Lung (tissue), 12 donors: ENCODE results near the gene BANF2. TPM values are rescaled to one million over a fixed set of nuclear protein-coding genes. Genes with fewer than 3 reads are reported as not detected.

Experiments used
- ATAC-seq: fragments of 200-7000 bp; cut with Tn5 transposase; one replicate; pipeline ENCODE4 v1.9.1; 2020; ENCODE audit warnings: moderate number of reproducible peaks; ENCODE audit not compliant: insufficient read depth, low FRiP score
- DNase-seq, 3 donors: peaks; one replicate each; pipeline ENCODE4 v3.0.0-alpha.2; 2013 to 2017
- H3K27ac ChIP-seq, 2 donors: one replicate each; pipeline ENCODE4 v1.5.1; 2013; ENCODE audit warnings: mild to moderate bottlenecking in 2 of 2, moderate library complexity in 2 of 2, control low read depth in 1 of 2, inconsistent platforms in 1 of 2, low read depth in 1 of 2, low read length in 1 of 2
- H3K27me3 ChIP-seq, 3 donors: one replicate each; pipeline ENCODE4 v1.5.1; 2013; ENCODE audit warnings: low read length in 2 of 3; ENCODE audit not compliant: control insufficient read depth in 3 of 3, insufficient read depth in 3 of 3
- H3K36me3 ChIP-seq, 4 donors: one replicate each; pipeline ENCODE4 v1.5.1; 2013; ENCODE audit warnings: low read length in 4 of 4, mild to moderate bottlenecking in 1 of 4, moderate library complexity in 1 of 4; ENCODE audit not compliant: control insufficient read depth in 4 of 4, insufficient read depth in 4 of 4
- H3K4me1 ChIP-seq, 5 donors: one replicate each; pipeline ENCODE4 v1.5.1; 2013; ENCODE audit warnings: low read length in 5 of 5, mild to moderate bottlenecking in 2 of 5, moderate library complexity in 1 of 5; ENCODE audit not compliant: control insufficient read depth in 5 of 5, insufficient read depth in 5 of 5
- H3K4me3 ChIP-seq: one replicate; pipeline ENCODE4 v1.5.1; 2013; ENCODE audit warnings: mild to moderate bottlenecking, control low read depth, moderate library complexity
- H3K9ac ChIP-seq, 2 donors: one replicate each; pipeline ENCODE4 v1.5.1; 2013; ENCODE audit warnings: low read length in 2 of 2, control low read depth in 1 of 2; ENCODE audit not compliant: insufficient read depth in 1 of 2
- H3K9me3 ChIP-seq, 4 donors: one replicate each; pipeline ENCODE4 v1.5.1; 2013; ENCODE audit warnings: low read length in 3 of 4, mild to moderate bottlenecking in 1 of 4, moderate library complexity in 1 of 4; ENCODE audit not compliant: control insufficient read depth in 4 of 4, insufficient read depth in 3 of 4
- WGBS, 2 donors: extraction: QIAGEN DNeasy Blood & Tissue Kit; methylation state at CpG; one replicate each; pipeline ENCODE4 v1.1.7; 2013; 5-methylcytosine and 5-hydroxymethylcytosine counted together
- polyA plus RNA-seq, 2 donors: library from polyadenylated mRNA; stranded (reverse); fragments of 200-250 nt; gene quantifications; one replicate each; pipeline ENCODE4 v1.2.1, GENCODE V29; 2013
- total RNA-seq, 2 donors: library from RNA; depleted of rRNA in 1 of 2; stranded (reverse); fragments of >200 nt in 1 of 2; gene quantifications; one replicate each; pipeline ENCODE4 v1.2.1, GENCODE V29; 2014 to 2021
- TF ChIP-seq, protein P1 (sequence below): IDR thresholded peaks from 2 replicates; pipeline ENCODE4 v1.5.1; 2012; ENCODE audit warnings: mild to moderate bottlenecking; ENCODE audit errors: control extremely low read depth, extremely low read depth
- donor health status: control.
- donor health status: control.
- donor health status: Bipolar disorder and iron deficiency.
- donor health status: healthy.
- donor health status: DM: yes; HTN: yes; CAD: no.

BANF2 gene
- total and polyA plus RNA-seq, 4 donors: not detected

DNA sequence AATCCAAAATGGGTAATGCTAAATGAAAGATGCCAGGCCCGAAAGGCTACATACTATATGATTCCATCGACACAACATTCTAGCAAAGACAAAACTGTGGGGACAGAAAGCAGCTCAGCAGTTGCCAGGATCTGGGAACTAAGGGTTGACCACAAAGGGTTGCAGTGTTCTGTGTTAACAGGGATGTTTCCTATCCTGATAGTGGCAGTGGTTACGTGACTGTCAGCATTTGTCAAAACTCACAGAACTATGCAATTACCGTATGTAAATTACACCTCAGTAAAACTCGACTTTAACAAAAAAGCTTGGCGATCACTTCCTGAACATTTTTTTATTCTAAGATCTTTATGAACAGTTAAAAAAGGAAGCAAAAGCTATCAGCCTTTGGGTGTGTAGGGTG is 83.9 kb downstream of the BANF2 start:
- H3K27ac ChIP-seq: no peak overlapping the region
- DNase-seq (no peak), ATAC-seq (no peak)
- H3K9ac ChIP-seq: no peak overlapping the region
- H3K36me3 ChIP-seq: no peaks in the 10 kb centered on the region
- peaks cover 0 to 11% (median 0%) of the 10 kb centered on the region in 5 donors for H3K4me1 ChIP-seq
- H3K9me3 ChIP-seq: no peaks in the 10 kb centered on the region
- 34 to 60% methylated on average over 6 of the region's 6 CpGs for WGBS, 2 donors
- no peaks in the 10 kb centered on the region for H3K27me3 ChIP-seq
- TF ChIP-seq, protein P1, sequence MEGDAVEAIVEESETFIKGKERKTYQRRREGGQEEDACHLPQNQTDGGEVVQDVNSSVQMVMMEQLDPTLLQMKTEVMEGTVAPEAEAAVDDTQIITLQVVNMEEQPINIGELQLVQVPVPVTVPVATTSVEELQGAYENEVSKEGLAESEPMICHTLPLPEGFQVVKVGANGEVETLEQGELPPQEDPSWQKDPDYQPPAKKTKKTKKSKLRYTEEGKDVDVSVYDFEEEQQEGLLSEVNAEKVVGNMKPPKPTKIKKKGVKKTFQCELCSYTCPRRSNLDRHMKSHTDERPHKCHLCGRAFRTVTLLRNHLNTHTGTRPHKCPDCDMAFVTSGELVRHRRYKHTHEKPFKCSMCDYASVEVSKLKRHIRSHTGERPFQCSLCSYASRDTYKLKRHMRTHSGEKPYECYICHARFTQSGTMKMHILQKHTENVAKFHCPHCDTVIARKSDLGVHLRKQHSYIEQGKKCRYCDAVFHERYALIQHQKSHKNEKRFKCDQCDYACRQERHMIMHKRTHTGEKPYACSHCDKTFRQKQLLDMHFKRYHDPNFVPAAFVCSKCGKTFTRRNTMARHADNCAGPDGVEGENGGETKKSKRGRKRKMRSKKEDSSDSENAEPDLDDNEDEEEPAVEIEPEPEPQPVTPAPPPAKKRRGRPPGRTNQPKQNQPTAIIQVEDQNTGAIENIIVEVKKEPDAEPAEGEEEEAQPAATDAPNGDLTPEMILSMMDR: no peak
- H3K4me3 ChIP-seq: no peak overlapping the region

DNA sequence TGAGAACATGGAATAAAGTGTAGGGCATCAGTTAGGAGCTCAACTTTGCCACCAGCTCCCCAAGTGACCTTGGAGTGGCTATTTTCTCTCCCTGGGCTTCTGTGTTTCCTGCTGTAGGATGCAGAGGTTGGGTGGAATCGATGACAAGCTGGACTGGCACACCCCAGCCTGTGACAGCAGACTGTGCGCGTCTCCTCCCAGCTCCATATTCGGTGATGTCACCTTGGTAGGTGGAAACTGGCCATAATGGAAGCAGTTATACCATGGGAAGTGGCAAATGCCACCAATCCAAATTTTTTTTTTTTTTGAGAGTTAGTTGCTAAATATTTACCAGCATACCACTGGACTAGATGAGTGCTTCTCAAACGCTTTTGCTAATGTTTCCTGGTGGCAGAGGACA is 85.2 kb downstream of the BANF2 start:
- peak; percentile 14 for ATAC-seq
- no peak for DNase-seq
- no peak overlapping the region for H3K27ac ChIP-seq
- no peak overlapping the region for H3K9ac ChIP-seq
- WGBS, 2 donors: 66 to 67% methylated on average over 5 of the region's 5 CpGs
- TF ChIP-seq, protein P1: no peak
- no peaks in the 10 kb centered on the region for H3K36me3 ChIP-seq
- no peak overlapping the region for H3K4me3 ChIP-seq
- no peaks in the 10 kb centered on the region for H3K9me3 ChIP-seq
- peaks cover 0 to 11% (median 0%) of the 10 kb centered on the region in 5 donors for H3K4me1 ChIP-seq
- no peaks in the 10 kb centered on the region for H3K27me3 ChIP-seq

Other genes with a start within 250 kb of the BANF2 start
- 1 to 10 TPM; 1.7 to 2.8 TPM for gene BFSP1, start 168.6 kb upstream of the BANF2 start, total RNA-seq
- 1 to 10 TPM in 1 of 2 donors, under 1 TPM in 1; 0.65 to 1.9 TPM for gene BFSP1, start 168.6 kb upstream of the BANF2 start, polyA plus RNA-seq
- 100 to 1,000 TPM; 348 to 412 TPM for gene DSTN, start 129.9 kb upstream of the BANF2 start, total RNA-seq
- gene DSTN, start 129.9 kb upstream of the BANF2 start, polyA plus RNA-seq: 100 to 1,000 TPM; 313 to 532 TPM
- 100 to 1,000 TPM; 137 to 208 TPM for gene RRBP1, start 17.7 kb upstream of the BANF2 start, total RNA-seq
- 100 to 1,000 TPM; 106 to 117 TPM for gene RRBP1, start 17.7 kb upstream of the BANF2 start, polyA plus RNA-seq